ENCODE measurements around the gene PIGN.

The PIGN gene

DNA sequence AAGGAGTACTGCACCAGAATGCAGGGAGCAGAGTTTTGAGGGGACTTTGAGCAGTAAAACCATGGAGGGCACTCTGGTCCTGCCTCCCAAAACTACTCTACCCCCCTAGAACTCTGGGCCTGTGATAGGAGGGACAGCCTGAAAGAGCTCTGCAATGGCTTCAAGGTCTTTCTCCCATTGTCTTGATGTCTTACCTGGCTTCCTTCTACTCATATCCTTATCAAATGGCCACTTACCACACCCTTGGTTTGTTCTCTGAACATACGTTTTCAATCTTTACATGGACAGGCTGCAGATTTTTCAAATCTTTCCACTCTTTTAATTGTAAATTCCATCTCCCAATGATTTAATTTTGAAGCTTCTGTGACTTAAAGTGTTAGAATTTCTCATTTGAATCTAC is 27.9 kb upstream of the PIGN start:
- Histone ChIP-seq H4K20me1 (ENCODE audit: insufficient read depth, low read length) (no peaks in the 10 kb centered on the region), H3K4me1 (ENCODE audit: low read length) (no peaks in the 10 kb centered on the region), H2AFZ (ENCODE audit: low read depth, low read length) (no peak overlapping the region), H3K36me3 (replicated peaks; ENCODE audit: low read depth, low read length) (peaks cover 21% of the 10 kb centered on the region), H3K79me2 (ENCODE audit: low read length) (peaks cover 11% of the 10 kb centered on the region), H3K9me3 (ENCODE audit: insufficient read depth, low read length) (no peaks in the 10 kb centered on the region), H3K4me3 (ENCODE audit: low read length) (no peak overlapping the region), H3K4me2 (ENCODE audit: low read length) (no peak overlapping the region), H3K9ac (ENCODE audit: low read length) (no peak overlapping the region), H3K27ac (ENCODE audit: low read length) (no peak overlapping the region), H3K27me3 (ENCODE audit: low read depth, low read length) (no peaks in the 10 kb centered on the region)
- TF ChIP-seq, protein P1, sequence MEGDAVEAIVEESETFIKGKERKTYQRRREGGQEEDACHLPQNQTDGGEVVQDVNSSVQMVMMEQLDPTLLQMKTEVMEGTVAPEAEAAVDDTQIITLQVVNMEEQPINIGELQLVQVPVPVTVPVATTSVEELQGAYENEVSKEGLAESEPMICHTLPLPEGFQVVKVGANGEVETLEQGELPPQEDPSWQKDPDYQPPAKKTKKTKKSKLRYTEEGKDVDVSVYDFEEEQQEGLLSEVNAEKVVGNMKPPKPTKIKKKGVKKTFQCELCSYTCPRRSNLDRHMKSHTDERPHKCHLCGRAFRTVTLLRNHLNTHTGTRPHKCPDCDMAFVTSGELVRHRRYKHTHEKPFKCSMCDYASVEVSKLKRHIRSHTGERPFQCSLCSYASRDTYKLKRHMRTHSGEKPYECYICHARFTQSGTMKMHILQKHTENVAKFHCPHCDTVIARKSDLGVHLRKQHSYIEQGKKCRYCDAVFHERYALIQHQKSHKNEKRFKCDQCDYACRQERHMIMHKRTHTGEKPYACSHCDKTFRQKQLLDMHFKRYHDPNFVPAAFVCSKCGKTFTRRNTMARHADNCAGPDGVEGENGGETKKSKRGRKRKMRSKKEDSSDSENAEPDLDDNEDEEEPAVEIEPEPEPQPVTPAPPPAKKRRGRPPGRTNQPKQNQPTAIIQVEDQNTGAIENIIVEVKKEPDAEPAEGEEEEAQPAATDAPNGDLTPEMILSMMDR (IDR thresholded peaks at IDR 0.05; ENCODE audit: low read depth, low read length), result no peak
- no peak for TF ChIP-seq EZH2phosphoT487 (IDR thresholded peaks at IDR 0.05; ENCODE audit: low read depth)

DNA sequence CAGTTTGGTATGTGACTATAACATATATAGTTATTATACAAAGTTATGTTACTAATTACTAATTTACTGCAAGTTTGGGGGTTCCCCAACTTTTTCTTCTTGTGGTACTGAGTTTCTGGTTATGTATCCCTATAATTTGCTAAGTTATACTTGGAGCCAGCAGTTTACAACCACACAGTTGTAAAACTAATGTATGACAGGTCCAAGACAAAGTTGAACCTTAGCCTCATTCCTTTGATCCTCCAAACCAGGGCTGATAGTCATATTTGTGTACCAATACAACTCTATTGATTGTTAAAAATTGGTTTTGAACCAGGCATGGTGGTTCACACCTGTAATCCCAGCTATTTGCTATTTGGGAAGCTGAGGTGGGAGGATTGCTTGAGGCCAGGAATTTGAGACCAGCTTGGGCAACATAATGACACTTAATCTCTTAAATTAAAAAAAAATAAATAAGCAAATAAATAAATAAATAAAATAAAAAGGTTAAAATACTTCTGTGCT is 24.5 kb upstream of the PIGN start:
- H4K20me1 ChIP-seq (ENCODE audit: insufficient read depth, low read length), result peaks cover 16% of the 10 kb centered on the region
- H3K79me2 ChIP-seq (ENCODE audit: low read length), result peaks cover 38% of the 10 kb centered on the region
- no peak overlapping the region for H3K4me2 ChIP-seq (ENCODE audit: low read length)
- H3K4me1 ChIP-seq (ENCODE audit: low read length), result peaks cover 9% of the 10 kb centered on the region
- H3K27me3 ChIP-seq (ENCODE audit: low read depth, low read length), result no peaks in the 10 kb centered on the region
- no peak overlapping the region for H3K27ac ChIP-seq (ENCODE audit: low read length)
- no peak overlapping the region for H3K9ac ChIP-seq (ENCODE audit: low read length)
- no peak overlapping the region for H2AFZ ChIP-seq (ENCODE audit: low read depth, low read length)
- H3K36me3 ChIP-seq (replicated peaks; ENCODE audit: low read depth, low read length), result peaks cover 26% of the 10 kb centered on the region
- no peak for TF ChIP-seq EZH2phosphoT487 (IDR thresholded peaks at IDR 0.05; ENCODE audit: low read depth)
- TF ChIP-seq, protein P1 (IDR thresholded peaks at IDR 0.05; ENCODE audit: low read depth, low read length), result no peak
- H3K9me3 ChIP-seq (ENCODE audit: insufficient read depth, low read length), result no peaks in the 10 kb centered on the region
- no peak overlapping the region for H3K4me3 ChIP-seq (ENCODE audit: low read length)

DNA sequence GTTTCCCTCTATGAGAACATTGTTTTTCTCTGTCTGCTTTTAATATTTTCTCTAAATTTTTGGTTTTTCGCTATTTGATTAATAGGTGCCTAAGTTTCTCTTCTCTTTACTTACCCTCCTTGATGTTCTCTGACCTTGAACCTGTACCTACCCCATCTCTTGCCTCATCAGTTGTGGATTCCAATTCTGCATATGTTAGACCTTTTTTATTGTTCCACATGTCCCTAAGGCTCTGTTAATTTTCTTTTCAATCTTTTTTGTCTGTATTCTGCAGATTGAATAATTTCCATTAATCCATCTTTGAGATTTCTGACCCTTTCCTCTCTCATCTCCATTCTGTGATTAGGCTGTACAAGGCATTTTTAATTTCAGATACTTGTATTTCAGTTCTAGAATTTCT is 23.3 kb upstream of the PIGN start:
- H3K36me3 ChIP-seq (replicated peaks; ENCODE audit: low read depth, low read length), result peaks cover 26% of the 10 kb centered on the region

DNA sequence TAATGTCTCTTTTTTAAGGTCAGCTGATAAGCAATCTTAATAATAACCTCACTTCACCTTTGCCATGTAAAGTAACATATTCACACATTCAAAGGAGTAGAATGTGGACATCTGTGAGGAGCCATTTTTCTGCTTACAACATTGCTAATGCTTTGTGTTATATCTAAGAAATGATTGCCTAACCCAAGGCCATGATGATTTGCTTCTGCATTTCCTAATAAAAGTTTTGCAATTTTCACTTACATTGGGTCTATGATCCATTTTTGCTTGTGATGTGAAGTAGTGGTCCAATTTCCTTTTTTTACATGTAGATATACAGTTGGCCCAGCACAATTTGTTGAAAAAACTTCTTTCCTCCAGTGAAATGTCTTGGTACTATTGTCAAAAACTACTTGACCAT is 22.2 kb upstream of the PIGN start:
- H3K9ac ChIP-seq (ENCODE audit: low read length), result no peak overlapping the region
- peaks cover 16% of the 10 kb centered on the region for H4K20me1 ChIP-seq (ENCODE audit: insufficient read depth, low read length)
- H3K79me2 ChIP-seq (ENCODE audit: low read length), result peaks cover 49% of the 10 kb centered on the region
- TF ChIP-seq, protein P1 (IDR thresholded peaks at IDR 0.05; ENCODE audit: low read depth, low read length), result no peak
- no peak for TF ChIP-seq EZH2phosphoT487 (IDR thresholded peaks at IDR 0.05; ENCODE audit: low read depth)
- no peak overlapping the region for H3K4me3 ChIP-seq (ENCODE audit: low read length)
- peaks cover 9% of the 10 kb centered on the region for H3K4me1 ChIP-seq (ENCODE audit: low read length)
- no peak overlapping the region for H2AFZ ChIP-seq (ENCODE audit: low read depth, low read length)
- H3K36me3 ChIP-seq (replicated peaks; ENCODE audit: low read depth, low read length), result peaks cover 18% of the 10 kb centered on the region
- H3K4me2 ChIP-seq (ENCODE audit: low read length), result no peak overlapping the region
- H3K27me3 ChIP-seq (ENCODE audit: low read depth, low read length), result no peaks in the 10 kb centered on the region
- no peak overlapping the region for H3K27ac ChIP-seq (ENCODE audit: low read length)
- H3K9me3 ChIP-seq (ENCODE audit: insufficient read depth, low read length), result no peaks in the 10 kb centered on the region

More for the DNA sequence above, 23.3 kb upstream of the PIGN start:
- no peak overlapping the region for H3K4me2 ChIP-seq (ENCODE audit: low read length)
- no peak overlapping the region for H3K9ac ChIP-seq (ENCODE audit: low read length)
- no peaks in the 10 kb centered on the region for H3K27me3 ChIP-seq (ENCODE audit: low read depth, low read length)
- H4K20me1 ChIP-seq (ENCODE audit: insufficient read depth, low read length), result peaks cover 16% of the 10 kb centered on the region
- no peak overlapping the region for H2AFZ ChIP-seq (ENCODE audit: low read depth, low read length)
- H3K4me1 ChIP-seq (ENCODE audit: low read length), result peaks cover 9% of the 10 kb centered on the region
- H3K9me3 ChIP-seq (ENCODE audit: insufficient read depth, low read length), result no peaks in the 10 kb centered on the region
- TF ChIP-seq, protein P1 (IDR thresholded peaks at IDR 0.05; ENCODE audit: low read depth, low read length), result no peak
- no peak for TF ChIP-seq EZH2phosphoT487 (IDR thresholded peaks at IDR 0.05; ENCODE audit: low read depth)
- H3K4me3 ChIP-seq (ENCODE audit: low read length), result no peak overlapping the region
- no peak overlapping the region for H3K27ac ChIP-seq (ENCODE audit: low read length)
- H3K79me2 ChIP-seq (ENCODE audit: low read length), result peaks cover 49% of the 10 kb centered on the region
